G401 (cell line): ENCODE results near the gene HTRA2. TPM values are rescaled to one million over a fixed set of nuclear protein-coding genes. Genes with fewer than 3 reads are reported as not detected.

ENCODE experiments used
- DNase-seq: peaks from one replicate; pipeline ENCODE4 v3.0.0-alpha.2; 2015; ENCODE audit warnings: low spot score
- in situ Hi-C: cut with HindIII; loops from 2 replicates; pipeline ENCODE4 v1.10.0; 2016; ENCODE audit warnings: low sequenced_read_pairs, mixed read lengths
- total RNA-seq: library from RNA; depleted of rRNA; stranded (reverse); fragments of >200 nt; shearing (Covaris generic); gene quantifications from 2 replicates; pipeline ENCODE4 v1.2.3, GENCODE V29; 2014

HTRA2 gene
- total RNA-seq, 1 experiment from 2014 or later, result 62.8 TPM

- no peak for DNase-seq
- in situ Hi-C loops, result no loop called here
Observed at GRCh38 chr2:74513605-74514367, 15.9 kb upstream of the HTRA2 start.

DNA sequence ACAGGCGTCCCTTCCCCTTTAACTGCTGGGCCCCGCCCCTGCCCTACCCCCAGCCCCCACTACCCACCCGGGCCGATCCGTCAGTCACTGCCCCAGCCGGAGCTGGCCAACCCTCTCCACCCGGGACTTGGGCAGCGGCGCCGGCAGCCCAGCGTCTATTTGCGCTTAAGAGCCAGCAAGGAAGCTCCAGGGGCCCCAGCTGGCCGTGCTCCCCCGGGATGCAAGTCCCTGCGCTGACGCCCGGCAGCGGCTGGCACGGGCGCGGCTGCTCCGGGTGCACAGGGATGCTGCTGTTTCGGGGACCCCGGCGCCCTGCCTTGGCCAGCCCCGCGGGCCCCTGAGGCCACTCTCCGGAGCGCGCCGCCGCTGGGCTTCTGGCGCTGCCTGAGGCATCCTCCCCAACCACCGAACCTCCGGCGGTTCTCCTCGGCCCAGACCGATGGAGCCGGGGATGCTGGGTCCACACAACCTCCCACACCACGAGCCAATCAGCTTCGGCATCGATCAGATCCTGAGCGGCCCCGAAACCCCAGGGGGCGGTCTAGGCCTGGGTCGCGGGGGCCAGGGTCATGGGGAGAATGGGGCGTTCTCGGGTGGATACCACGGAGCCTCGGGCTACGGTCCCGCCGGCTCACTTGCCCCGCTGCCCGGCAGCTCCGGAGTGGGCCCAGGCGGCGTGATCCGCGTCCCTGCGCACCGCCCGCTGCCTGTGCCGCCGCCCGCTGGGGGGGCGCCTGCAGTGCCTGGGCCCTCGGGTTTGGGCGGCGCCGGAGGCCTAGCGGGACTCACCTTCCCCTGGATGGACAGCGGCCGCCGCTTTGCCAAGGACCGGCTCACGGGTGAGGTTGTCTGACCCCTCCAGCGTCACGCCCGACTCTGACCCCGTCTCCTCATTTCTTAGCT is 15.1 kb upstream of the HTRA2 start, which contains the start of gene TLX2:
TSS of gene TLX2 (plus strand) at position 83 of the 903 bp plus-strand sequence. CDS start at position 440, 357 bp downstream.
- in situ Hi-C loops, result no loop called here

GRCh38 chr2:74515271-74515980 is 14.3 kb upstream of the HTRA2 start:
- no peak for DNase-seq
- in situ Hi-C loops, result no loop called here

More for the DNA sequence above, 15.1 kb upstream of the HTRA2 start, which contains the start of gene TLX2:
- no peak for DNase-seq

GRCh38 chr2:74515981-74516633 is 13.6 kb upstream of the HTRA2 start:
- peak; percentile 50 for DNase-seq
- in situ Hi-C loops, result no loop called here

DNA sequence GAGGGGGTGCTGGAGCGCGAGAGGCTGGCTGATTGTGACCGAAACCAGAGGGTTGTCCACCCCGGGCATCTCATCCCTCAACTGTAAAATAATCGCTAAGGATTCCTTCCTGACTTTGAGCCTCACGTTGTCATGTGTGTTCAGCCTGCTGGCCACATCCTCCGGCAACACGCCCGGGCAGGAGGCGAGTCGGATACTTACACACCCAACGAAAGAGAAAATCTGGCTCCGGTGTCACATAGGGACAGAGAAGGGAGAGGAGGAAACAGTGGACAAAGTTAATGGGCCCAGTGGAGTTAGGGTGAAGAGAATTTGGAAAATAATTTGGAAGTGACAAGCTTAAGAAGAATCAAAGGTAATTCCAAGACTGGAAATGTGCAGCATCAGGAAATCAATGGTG is 13.1 kb upstream of the HTRA2 start:
- in situ Hi-C loops, result no loop called here

DNA sequence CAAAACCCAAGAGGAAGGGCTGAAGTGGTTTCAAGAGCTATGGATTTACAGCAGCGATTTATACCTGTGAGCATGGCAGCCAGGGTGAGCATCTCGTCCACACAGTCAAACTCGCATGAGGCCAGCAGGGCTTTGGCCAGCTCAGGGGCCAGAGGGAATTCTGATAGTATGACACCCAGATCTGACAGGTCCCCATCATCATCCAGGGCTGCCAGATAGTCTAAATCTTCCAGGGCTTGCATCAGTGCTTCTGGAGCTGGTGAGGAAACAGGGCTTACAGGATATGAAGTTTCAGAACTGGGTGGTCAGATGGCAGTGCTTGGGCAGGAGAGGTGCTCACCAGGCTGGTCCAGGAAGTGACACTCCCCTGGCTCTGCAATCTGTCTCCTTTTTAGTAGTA is 7.2 kb upstream of the HTRA2 start:
- no peak for DNase-seq
- in situ Hi-C loops, result no loop called here

More for the DNA sequence above, 13.1 kb upstream of the HTRA2 start:
- DNase-seq, result no peak

- in situ Hi-C loops, result no loop called here
Observed at GRCh38 chr2:74524005-74524404, 5.7 kb upstream of the HTRA2 start.

DNA sequence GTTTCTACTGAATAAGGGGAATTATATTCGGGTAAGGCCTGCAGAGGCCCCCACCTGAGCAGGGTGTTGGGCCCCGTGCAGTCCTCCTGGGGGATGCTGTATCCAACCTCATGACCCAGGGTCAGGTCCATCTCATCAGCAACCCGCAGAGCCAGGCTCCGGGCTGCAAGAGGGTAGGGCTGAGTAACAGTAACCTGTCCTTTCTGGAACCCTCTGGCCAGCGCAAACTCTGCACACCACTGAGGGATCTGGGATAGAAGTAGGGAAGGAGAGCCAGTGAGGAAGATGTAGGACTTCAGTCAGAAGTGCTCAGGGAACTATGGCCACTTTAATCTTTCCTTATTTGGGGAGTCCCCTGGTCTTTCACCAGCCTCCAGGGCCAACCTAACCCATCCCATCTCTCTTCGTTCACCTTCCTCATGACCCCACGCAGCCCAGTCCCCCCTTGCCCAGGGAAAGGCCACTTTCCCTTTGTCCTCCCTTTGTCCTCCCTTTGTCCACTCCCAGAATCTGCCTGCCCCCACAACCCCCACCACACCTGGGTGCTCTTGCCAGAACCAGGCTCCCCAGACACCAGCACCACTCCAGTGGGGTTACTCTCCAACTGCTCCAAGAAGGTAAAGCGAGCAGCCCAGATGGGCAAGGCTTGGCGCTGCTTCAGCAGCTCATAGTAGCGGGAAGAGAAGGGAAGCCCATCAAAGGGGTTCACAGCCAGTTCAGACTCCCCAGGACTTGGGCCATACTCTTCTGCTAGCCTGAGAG is 4.6 kb upstream of the HTRA2 start:
- in situ Hi-C loops, result no loop called here
- no peak for DNase-seq

More at GRCh38 chr2:74524005-74524404, 5.7 kb upstream of the HTRA2 start:
- DNase-seq, result no peak

DNA sequence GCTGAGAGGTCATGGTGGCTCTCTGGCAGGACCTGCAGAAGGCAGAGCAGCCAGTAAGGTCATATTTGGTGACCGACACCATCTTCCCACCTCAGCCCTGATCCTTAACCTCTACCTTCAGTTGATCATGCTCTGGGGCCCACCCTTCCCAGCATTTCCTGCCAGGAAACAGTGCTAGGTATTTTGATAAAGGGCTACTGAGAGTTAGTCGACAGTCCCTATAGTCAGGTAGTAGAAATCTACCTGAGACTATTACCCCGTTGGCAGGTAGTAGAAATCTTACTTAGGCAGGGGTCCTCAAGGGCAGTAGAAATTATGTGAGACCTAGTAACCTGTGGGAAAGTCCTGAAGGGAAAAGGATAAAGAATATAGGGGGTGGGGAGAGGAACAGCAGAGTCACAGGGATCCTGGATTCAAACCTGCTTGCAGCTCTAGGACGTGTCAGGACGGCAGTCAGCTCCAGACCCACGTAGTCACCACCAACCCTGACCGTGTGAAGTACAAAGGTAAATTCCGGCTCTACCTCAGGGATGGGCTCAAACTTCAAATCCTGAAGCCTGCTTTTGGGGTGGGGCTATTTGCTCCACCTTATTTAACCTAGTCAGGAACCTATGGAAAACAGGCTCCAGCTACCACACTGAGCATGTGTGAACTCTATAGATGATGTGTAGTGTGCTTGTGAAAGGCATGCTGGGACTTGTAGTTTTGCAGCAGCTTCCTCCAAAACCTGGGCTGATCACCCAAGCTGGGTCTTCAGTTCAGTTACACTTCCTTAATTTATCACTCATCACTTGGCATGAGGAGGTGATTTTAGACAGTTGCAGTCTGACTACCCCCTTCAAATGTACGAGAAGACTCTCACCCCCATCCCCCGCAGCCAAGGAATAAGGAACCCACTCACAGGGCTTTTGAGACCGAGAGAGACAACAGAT is 3.8 kb upstream of the HTRA2 start, which contains the start of gene DQX1:
TSS of gene DQX1 (minus strand) at position 515 of the 932 bp plus-strand sequence. CDS start at position 13, 502 bp downstream.
- in situ Hi-C loops, result no loop called here
- DNase-seq, result peak; percentile 54

- DNase-seq, result no peak
- in situ Hi-C loops, result no loop called here
Observed at GRCh38 chr2:74526649-74527230, 3.0 kb upstream of the HTRA2 start.

- in situ Hi-C loops, result no loop called here
- DNase-seq, result no peak
Observed at GRCh38 chr2:74527741-74528140, 2.0 kb upstream of the HTRA2 start.

GRCh38 chr2:74528600-74529356 is 955 bp upstream of the HTRA2 start:
- DNase-seq, result no peak
- in situ Hi-C loops, result no loop called here

- in situ Hi-C loops, result no loop called here
- DNase-seq, result peak; percentile 32
Observed at GRCh38 chr2:74530239-74531187, 780 bp downstream of the HTRA2 start.

DNA sequence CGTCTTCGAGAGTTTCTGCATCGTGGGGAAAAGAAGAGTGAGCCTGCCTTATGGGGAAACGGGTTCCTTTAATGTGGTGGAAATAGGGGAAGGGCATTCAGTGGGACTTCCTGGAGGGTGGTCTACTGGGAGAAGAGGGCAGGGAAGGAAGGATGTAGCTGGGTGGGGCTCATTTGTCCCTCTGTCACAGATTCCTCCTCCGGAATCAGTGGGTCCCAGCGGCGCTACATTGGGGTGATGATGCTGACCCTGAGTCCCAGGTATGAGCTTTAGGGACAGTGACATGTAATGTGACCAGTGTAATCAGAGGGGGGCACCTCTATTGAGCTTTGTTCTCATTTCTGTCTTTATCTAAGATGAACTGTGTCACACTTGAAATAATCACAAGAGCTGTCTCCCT is 1.9 kb downstream of the HTRA2 start:
- in situ Hi-C loops, result no loop called here
- DNase-seq, result no peak

DNA sequence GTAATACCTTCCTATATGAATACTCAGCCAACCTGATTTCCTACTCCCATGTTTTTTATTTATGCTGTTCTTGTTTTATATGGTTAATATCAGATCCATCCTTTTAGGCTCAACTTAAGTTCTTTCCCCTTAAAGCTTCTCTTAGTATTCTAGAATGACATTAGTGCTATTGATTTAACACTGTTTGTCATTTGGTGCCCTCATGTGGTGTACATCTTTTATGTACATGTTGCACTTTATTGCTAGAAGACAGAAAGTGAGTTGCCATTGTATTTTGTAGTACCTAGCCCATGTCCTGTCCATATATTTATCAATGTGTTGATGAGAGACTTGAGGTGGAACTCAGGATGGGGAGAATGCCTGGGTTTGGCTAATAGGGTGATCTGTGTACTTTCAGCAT is 2.5 kb downstream of the HTRA2 start:
- DNase-seq, result peak; percentile 38
- in situ Hi-C loops, result no loop called here
